Thoracic aorta (tissue), 2 donors: ENCODE results near the gene GNG7. TPM values are rescaled to one million over a fixed set of nuclear protein-coding genes. Genes with fewer than 3 reads are reported as not detected.

ENCODE experiments used
- ATAC-seq: fragments of 150-250 bp; one replicate; pipeline ENCODE4 v1.8.0; 2017; ENCODE audit warnings: low read depth; ENCODE audit not compliant: insufficient number of reproducible peaks, low FRiP score
- DNase-seq: peaks from one replicate; pipeline ENCODE4 v3.0.0-alpha.2; 2020; ENCODE audit warnings: low spot score
- H3K27ac ChIP-seq, 2 donors: fragments of 200-600 bp; sonication (generic); 1 replicate in 1 of 2; 2 replicates in 1 of 2; pipeline ENCODE4 v1.5.1; 2016; ENCODE audit warnings: mild to moderate bottlenecking in 2 of 2, moderate library complexity in 2 of 2
- H3K27me3 ChIP-seq: fragments of 200-600 bp; sonication (generic); replicated peaks from 2 replicates; pipeline ENCODE4 v1.6.0; 2016; ENCODE audit warnings: mild to moderate bottlenecking; ENCODE audit not compliant: insufficient read depth
- H3K36me3 ChIP-seq: fragments of 200-600 bp; sonication (generic); one replicate; pipeline ENCODE4 v1.5.1; 2016
- H3K4me1 ChIP-seq, 2 donors: fragments of 200-600 bp; sonication (generic); 1 replicate in 1 of 2; 2 replicates in 1 of 2; pipeline versions ENCODE4 v1.5.1 to v1.6.0; 2016; ENCODE audit warnings: low read depth in 2 of 2, mild to moderate bottlenecking in 1 of 2; ENCODE audit not compliant: control insufficient read depth in 1 of 2
- H3K4me3 ChIP-seq: fragments of 200-600 bp; sonication (generic); 2 replicates; pipeline ENCODE4 v1.5.1; 2016; ENCODE audit warnings: mild to moderate bottlenecking
- H3K9me3 ChIP-seq: fragments of 200-600 bp; sonication (generic); 2 replicates; pipeline ENCODE4 v1.5.1; 2016
- total RNA-seq, 2 donors: library from RNA; depleted of rRNA; stranded (reverse); fragments of >200 nt; gene quantifications; one replicate each; pipeline versions ENCODE4 v1.1.0 to v1.2.3, GENCODE V29; 2016
- TF ChIP-seq, protein P1 (sequence below): fragments of 200-600 bp; sonication (generic); IDR thresholded peaks from one replicate; pipeline ENCODE4 v1.5.1; 2019; ENCODE audit warnings: antibody characterized with exemption

The GNG7 gene
- total RNA-seq, 2 donors from 2014 or later = 2.3 to 3.2 TPM

DNA sequence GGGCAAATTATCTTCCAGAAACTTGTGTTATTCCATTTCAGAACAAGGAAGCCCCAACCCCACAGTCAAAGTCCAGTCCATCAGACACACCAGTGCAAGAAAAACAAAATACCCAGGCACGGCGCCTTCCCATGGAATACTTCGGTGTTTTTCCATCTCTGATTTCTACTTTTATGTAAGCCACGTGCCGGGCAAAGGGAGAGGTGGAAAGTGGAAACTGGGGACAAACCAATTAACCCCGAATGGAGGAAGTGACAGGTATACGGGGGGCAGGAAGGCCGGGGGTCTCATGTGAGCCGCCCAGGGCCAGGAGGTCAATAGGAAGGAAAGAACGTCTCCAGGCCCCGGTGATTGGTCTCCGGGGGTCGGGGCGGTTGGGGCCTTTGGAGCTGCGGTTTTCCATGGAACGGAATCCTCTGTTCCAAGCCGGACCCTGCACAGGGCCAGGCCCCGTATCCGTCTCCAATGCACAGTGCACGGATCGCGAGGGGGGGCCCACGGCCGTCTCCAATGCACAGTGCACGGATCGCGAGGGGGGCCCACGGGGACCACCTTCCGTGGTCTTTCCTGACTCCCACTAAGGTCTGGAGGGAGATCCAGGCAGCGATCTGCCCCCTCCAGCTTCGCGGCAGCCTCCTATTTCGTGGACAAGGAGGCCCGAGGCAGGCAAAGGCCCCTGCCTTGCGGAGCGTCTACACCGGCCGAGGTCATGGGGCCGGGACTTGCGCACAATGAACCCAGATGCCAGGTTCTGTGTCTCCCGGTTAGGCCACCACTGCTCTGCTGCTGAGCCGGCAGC lies 146.9 kb downstream of the GNG7 start:
- H3K4me3 ChIP-seq = peak overlapping the region; percentile 45
- H3K9me3 ChIP-seq = no peaks in the 10 kb centered on the region
- peaks cover 13 to 15% of the 10 kb centered on the region in 2 donors for H3K4me1 ChIP-seq
- H3K36me3 ChIP-seq = no peaks in the 10 kb centered on the region
- ATAC-seq (no peak), DNase-seq (no peak)
- TF ChIP-seq, protein P1, sequence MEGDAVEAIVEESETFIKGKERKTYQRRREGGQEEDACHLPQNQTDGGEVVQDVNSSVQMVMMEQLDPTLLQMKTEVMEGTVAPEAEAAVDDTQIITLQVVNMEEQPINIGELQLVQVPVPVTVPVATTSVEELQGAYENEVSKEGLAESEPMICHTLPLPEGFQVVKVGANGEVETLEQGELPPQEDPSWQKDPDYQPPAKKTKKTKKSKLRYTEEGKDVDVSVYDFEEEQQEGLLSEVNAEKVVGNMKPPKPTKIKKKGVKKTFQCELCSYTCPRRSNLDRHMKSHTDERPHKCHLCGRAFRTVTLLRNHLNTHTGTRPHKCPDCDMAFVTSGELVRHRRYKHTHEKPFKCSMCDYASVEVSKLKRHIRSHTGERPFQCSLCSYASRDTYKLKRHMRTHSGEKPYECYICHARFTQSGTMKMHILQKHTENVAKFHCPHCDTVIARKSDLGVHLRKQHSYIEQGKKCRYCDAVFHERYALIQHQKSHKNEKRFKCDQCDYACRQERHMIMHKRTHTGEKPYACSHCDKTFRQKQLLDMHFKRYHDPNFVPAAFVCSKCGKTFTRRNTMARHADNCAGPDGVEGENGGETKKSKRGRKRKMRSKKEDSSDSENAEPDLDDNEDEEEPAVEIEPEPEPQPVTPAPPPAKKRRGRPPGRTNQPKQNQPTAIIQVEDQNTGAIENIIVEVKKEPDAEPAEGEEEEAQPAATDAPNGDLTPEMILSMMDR = no peak
- H3K27ac ChIP-seq = peak overlapping the region; percentile 57 to 79
- H3K27me3 ChIP-seq = no peaks in the 10 kb centered on the region

DNA sequence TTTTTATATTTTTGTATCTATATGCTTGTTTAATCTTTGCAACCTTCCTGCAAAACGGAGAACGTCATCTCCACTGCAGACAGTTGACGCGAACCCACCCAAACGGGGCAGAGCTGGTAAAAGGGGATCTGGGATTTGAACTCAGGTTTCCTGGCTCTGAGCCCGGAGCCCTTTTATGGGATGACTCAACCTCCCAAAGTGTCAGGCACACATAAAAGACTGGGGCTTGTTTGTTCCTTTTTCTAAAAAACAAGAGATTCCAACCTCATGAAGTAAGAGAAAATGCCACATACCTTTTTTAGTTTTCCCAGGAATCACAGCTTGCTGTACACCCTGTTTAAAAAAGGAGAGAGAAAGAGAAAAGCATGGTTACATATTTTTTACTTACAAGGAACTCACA lies 147.6 kb downstream of the GNG7 start:
- Histone ChIP-seq H3K27ac (peak overlapping the region; percentile 57 to 79), H3K9me3 (no peaks in the 10 kb centered on the region), H3K36me3 (no peaks in the 10 kb centered on the region), H3K4me3 (peak overlapping the region; percentile 45), H3K27me3 (no peaks in the 10 kb centered on the region), H3K4me1 (peaks cover 13 to 15% of the 10 kb centered on the region in 2 donors)
- ATAC-seq (no peak), DNase-seq (no peak)
- TF ChIP-seq, protein P1 = no peak

DNA sequence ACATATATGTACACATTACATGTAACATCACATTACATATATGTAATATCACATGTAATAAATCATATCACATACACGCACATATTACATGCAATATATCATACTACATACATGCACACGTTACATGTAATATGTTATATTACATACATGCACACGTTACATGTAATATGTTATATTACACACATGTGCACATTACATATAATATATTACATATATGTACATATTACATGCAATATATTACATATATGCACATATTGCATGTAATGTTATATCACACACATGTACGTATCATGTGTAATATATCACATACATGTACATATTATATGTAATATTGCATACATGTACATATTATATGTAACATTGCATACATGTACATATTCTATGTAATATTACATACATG lies 149.0 kb downstream of the GNG7 start:
- no peak for DNase-seq
- no peaks in the 10 kb centered on the region for H3K9me3 ChIP-seq
- no peak for ATAC-seq
- TF ChIP-seq, protein P1 = no peak
- H3K4me3 ChIP-seq = no peak overlapping the region
- no peaks in the 10 kb centered on the region for H3K27me3 ChIP-seq
- H3K27ac ChIP-seq = no peak overlapping the region
- H3K36me3 ChIP-seq = no peaks in the 10 kb centered on the region
- peaks cover 13 to 15% of the 10 kb centered on the region in 2 donors for H3K4me1 ChIP-seq

DNA sequence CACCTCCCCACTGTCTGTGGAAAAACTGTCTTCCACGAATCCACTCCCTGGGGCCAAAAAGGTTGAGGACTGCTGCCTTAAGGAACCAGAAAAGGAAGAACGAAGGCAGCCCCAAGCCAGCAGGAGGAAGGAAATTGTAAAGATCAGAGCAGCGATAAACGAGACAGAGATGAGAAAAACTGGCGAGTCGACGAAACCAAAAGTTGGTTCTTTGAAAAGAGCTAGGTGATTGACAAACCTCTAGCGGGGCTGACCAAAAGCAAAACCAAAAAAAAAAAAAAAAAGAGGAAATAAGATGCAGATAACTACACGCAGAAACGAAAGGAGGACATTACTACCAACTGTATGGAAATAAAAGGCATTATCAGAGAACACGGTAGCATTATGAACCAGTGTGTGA lies 149.6 kb downstream of the GNG7 start:
- Histone ChIP-seq H3K27me3 (no peaks in the 10 kb centered on the region), H3K4me1 (peaks cover 13 to 15% of the 10 kb centered on the region in 2 donors), H3K27ac (peak overlapping the region in 1 of 2 donors; percentile 26), H3K9me3 (no peaks in the 10 kb centered on the region), H3K36me3 (no peaks in the 10 kb centered on the region), H3K4me3 (peak overlapping the region; percentile 44)
- TF ChIP-seq, protein P1 = no peak
- ATAC-seq (no peak), DNase-seq (no peak)

DNA sequence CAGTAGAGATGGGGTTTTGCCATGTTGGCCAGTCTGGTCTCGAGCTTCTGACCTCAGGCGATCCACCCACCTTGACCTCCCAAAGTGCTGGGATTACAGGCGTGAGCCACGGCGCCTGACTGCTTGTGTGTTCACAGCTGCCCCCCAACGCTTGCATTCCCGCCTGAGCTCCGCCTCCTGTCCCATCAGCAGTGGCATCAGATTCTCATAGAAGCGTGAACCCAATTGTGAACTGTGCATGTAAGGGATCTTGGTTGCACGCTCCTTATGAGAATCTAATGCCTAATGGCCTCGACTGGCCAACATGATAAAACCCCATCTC lies 150.7 kb downstream of the GNG7 start:
- TF ChIP-seq, protein P1 = no peak
- Histone ChIP-seq H3K4me3 (no peak overlapping the region), H3K27ac (no peak overlapping the region), H3K4me1 (peaks cover 17 to 25% of the 10 kb centered on the region in 2 donors), H3K27me3 (no peaks in the 10 kb centered on the region), H3K36me3 (no peaks in the 10 kb centered on the region), H3K9me3 (no peaks in the 10 kb centered on the region)
- no peak for ATAC-seq
- DNase-seq = no peak
